Measurements from ENCODE around the gene AVPR2.

DNA sequence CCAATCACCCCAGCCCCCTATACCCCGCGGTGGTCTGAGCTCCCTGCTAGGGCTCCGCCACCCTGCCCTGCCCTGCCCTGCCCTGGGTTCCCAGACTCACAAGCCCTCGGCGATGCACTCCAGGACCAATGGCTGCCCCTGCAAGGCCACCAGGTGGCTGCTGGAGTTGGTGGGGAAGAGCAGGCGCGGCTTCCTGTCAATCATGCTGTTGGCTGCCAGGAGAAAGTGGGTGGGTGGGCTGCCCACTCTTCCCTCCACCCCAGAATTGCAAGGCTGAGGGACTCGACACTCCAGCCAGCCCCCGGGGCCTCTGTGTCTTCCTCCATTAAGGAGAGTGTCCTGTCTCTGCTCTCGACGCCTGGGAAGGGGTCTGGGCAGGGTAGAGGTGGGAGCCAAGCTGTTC, 34.2 kb upstream of the AVPR2 start:
- TF ChIP-seq POLR2AphosphoS5 (IDR thresholded peaks at IDR 0.05) (no peak), POLR2A (IDR thresholded peaks at IDR 0.05; ENCODE audit: low read depth) (no peak), EP300 (IDR thresholded peaks at IDR 0.05) (no peak)
- TF ChIP-seq, protein P1, sequence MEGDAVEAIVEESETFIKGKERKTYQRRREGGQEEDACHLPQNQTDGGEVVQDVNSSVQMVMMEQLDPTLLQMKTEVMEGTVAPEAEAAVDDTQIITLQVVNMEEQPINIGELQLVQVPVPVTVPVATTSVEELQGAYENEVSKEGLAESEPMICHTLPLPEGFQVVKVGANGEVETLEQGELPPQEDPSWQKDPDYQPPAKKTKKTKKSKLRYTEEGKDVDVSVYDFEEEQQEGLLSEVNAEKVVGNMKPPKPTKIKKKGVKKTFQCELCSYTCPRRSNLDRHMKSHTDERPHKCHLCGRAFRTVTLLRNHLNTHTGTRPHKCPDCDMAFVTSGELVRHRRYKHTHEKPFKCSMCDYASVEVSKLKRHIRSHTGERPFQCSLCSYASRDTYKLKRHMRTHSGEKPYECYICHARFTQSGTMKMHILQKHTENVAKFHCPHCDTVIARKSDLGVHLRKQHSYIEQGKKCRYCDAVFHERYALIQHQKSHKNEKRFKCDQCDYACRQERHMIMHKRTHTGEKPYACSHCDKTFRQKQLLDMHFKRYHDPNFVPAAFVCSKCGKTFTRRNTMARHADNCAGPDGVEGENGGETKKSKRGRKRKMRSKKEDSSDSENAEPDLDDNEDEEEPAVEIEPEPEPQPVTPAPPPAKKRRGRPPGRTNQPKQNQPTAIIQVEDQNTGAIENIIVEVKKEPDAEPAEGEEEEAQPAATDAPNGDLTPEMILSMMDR (IDR thresholded peaks at IDR 0.05), result no peak

All from esophagus muscularis mucosa (tissue), 4 donors.